Fibroblast of lung (primary cell): Measurements from ENCODE around the gene AGRP.

ENCODE experiments used
- CTCF ChIP-seq, 2 donors: IDR thresholded peaks in 1 of 2; conservative IDR thresholded peaks in 1 of 2; 1 replicate in 1 of 2; 2 replicates in 1 of 2; pipeline ENCODE4 v1.5.1; 2011 to 2012; ENCODE audit warnings: low read length in 2 of 2, control low read depth in 1 of 2, inconsistent platforms in 1 of 2, low read depth in 1 of 2, mild to moderate bottlenecking in 1 of 2
- EZH2 ChIP-seq: IDR thresholded peaks from 2 replicates; pipeline ENCODE4 v1.5.1; 2012; ENCODE audit warnings: low read length, control low read depth, mild to moderate bottlenecking; ENCODE audit errors: missing control alignments

GRCh38 chr16:67459861-67460150 lies 23.5 kb downstream of the AGRP start:
- TF ChIP-seq CTCF (conservative IDR thresholded peaks at IDR 0.05 in 1 of 2, IDR thresholded peaks at IDR 0.05 in 1 of 2; ENCODE audit: low read depth in 1 of 2, low read length in 2 of 2) (no peak), EZH2 (no peak)
